SK-N-SH (cell line): ENCODE data around the gene MAN2B2. TPM values are rescaled to one million over a fixed set of nuclear protein-coding genes. Genes with fewer than 3 reads are reported as not detected.

Experiments
- CTCF ChIA-PET: fragments of 300-600, 350-600 bp; formaldehyde crosslinking; extraction: SDS; loops from one replicate; lab custom pipeline; 2021; lab: Yijun Ruan, JAX
- POLR2A ChIA-PET: fragments of 350-600 bp; sonication (Branson Sonifier 250); formaldehyde crosslinking; extraction: SDS; loops from one replicate; lab custom pipeline; 2020; ENCODE audit warnings: antibody characterized with exemption, inconsistent platforms; lab: Yijun Ruan, JAX
- DNase-seq: peaks from one replicate; pipeline ENCODE4 v3.0.0; 2012
- H2AFZ ChIP-seq: fragments of 200-600 bp; sonication (generic); 2 replicates; pipeline ENCODE4 v1.8.1; 2016; ENCODE audit warnings: antibody characterized with exemption, mild to moderate bottlenecking, low read depth
- H3F3A ChIP-seq: fragments of 200-600 bp; sonication (generic); replicated peaks from 2 replicates; pipeline ENCODE3; 2016; ENCODE audit warnings: antibody characterized with exemption, mild to moderate bottlenecking; ENCODE audit not compliant: insufficient read depth
- H3K27ac ChIP-seq, 2 experiments: fragments of 200-500 bp in 1 of 2; fragments of 200-600 bp in 1 of 2; sonication (Bioruptor generic) in 1 of 2; sonication (generic), shearing (Covaris generic) in 1 of 2; 2 replicates each; pipeline versions ENCODE4 v1.5.1 to v1.6.1; 2014 to 2016; ENCODE audit warnings: low read depth in 2 of 2, inconsistent platforms in 1 of 2, low read length in 1 of 2, mild to moderate bottlenecking in 1 of 2, mixed read lengths in 1 of 2
- H3K27me3 ChIP-seq: fragments of 200-600 bp; sonication (generic), shearing (Covaris generic); 2 replicates; pipeline ENCODE4 v1.6.1; 2016; ENCODE audit warnings: mixed run types; ENCODE audit not compliant: insufficient read depth
- H3K36me3 ChIP-seq, 2 experiments: fragments of 200-500 bp in 1 of 2; fragments of 200-600 bp in 1 of 2; sonication (Bioruptor generic) in 1 of 2; sonication (generic) in 1 of 2; replicated peaks in 1 of 2; 2 replicates each; pipeline versions ENCODE3 to v1.5.1; 2014 to 2016; ENCODE audit warnings: low read length in 1 of 2, mild to moderate bottlenecking in 1 of 2; ENCODE audit not compliant: insufficient read depth in 2 of 2, control insufficient read depth in 1 of 2
- H3K4me1 ChIP-seq, 2 experiments: fragments of 200-500 bp in 1 of 2; fragments of 200-600 bp in 1 of 2; sonication (Bioruptor generic) in 1 of 2; sonication (generic), shearing (Covaris generic) in 1 of 2; 2 replicates each; pipeline versions ENCODE4 v1.5.1 to v1.6.1; 2014 to 2016; ENCODE audit warnings: low read depth in 1 of 2, low read length in 1 of 2, mixed run types in 1 of 2; ENCODE audit not compliant: insufficient read depth in 2 of 2, control insufficient read depth in 1 of 2
- H3K4me2 ChIP-seq: fragments of 200-600 bp; sonication (generic), shearing (Covaris generic); 2 replicates; pipeline ENCODE4 v1.6.1; 2017; ENCODE audit warnings: mixed run types
- H3K4me3 ChIP-seq, 2 experiments: fragments of 200-500 bp in 1 of 2; fragments of 200-600 bp in 1 of 2; sonication (Bioruptor generic) in 1 of 2; sonication (generic), shearing (Covaris generic) in 1 of 2; 2 replicates each; pipeline versions ENCODE4 v1.5.1 to v1.8.1; 2014 to 2016; ENCODE audit warnings: low read depth in 2 of 2, inconsistent platforms in 1 of 2, low read length in 1 of 2, mild to moderate bottlenecking in 1 of 2, mixed read lengths in 1 of 2, moderate library complexity in 1 of 2
- H3K79me2 ChIP-seq: fragments of 200-600 bp; sonication (generic); 2 replicates; pipeline ENCODE4 v1.8.1; 2017; ENCODE audit warnings: mild to moderate bottlenecking; ENCODE audit not compliant: insufficient read depth
- H3K9ac ChIP-seq: fragments of 200-600 bp; sonication (generic); 2 replicates; pipeline ENCODE4 v1.6.1; 2017; ENCODE audit warnings: mixed run types
- H3K9me2 ChIP-seq: fragments of 200-600 bp; sonication (generic); 2 replicates; pipeline ENCODE4 v1.6.1; 2017; ENCODE audit warnings: mixed run types
- H3K9me3 ChIP-seq: fragments of 200-600 bp; sonication (generic); 2 replicates; pipeline ENCODE4 v1.6.1; 2017; ENCODE audit warnings: mixed run types, mild to moderate bottlenecking, moderate library complexity
- H4K20me1 ChIP-seq: fragments of 200-600 bp; sonication (generic); 2 replicates; pipeline ENCODE4 v1.6.1; 2017; ENCODE audit warnings: mild to moderate bottlenecking, mixed run types; ENCODE audit not compliant: insufficient read depth
- ELF1 ChIP-seq: IDR thresholded peaks from 2 replicates; pipeline ENCODE4 v1.4.0; 2012
- EZH2phosphoT487 ChIP-seq: fragments of 200-600 bp; sonication (generic); IDR thresholded peaks from 2 replicates; pipeline ENCODE4 v1.6.1; 2017; ENCODE audit warnings: low read depth, mixed run types, mild to moderate bottlenecking, antibody characterized with exemption, moderate library complexity, borderline replicate concordance
- FOXJ3 ChIP-seq: sonication (generic); formaldehyde crosslinking; IDR thresholded peaks from 2 replicates; pipeline ENCODE4 v1.5.1; 2020; ENCODE audit warnings: mild to moderate bottlenecking, missing genetic modification reagents
- FOXM1 ChIP-seq: IDR thresholded peaks from 2 replicates; pipeline ENCODE4 v1.4.0; 2012; ENCODE audit warnings: low read depth, mild to moderate bottlenecking
- GABPA ChIP-seq: IDR thresholded peaks from 2 replicates; pipeline ENCODE4 v1.4.0; 2012; ENCODE audit warnings: low read depth, mild to moderate bottlenecking
- GATA2 ChIP-seq: sonication (generic); formaldehyde crosslinking; IDR thresholded peaks from 2 replicates; pipeline ENCODE4 v1.5.0; 2020; ENCODE audit warnings: mild to moderate bottlenecking, missing genetic modification reagents
- JUND ChIP-seq: IDR thresholded peaks from 2 replicates; pipeline ENCODE4 v1.4.0; 2012
- MEF2A ChIP-seq: IDR thresholded peaks from 2 replicates; pipeline ENCODE4 v1.4.0; 2012; ENCODE audit warnings: low read depth, borderline replicate concordance
- MXI1 ChIP-seq: IDR thresholded peaks from 2 replicates; pipeline ENCODE4 v1.6.1; 2012; ENCODE audit warnings: mild to moderate bottlenecking, low read depth, low read length, improper control_type of control experiment
- NFIC ChIP-seq: IDR thresholded peaks from 2 replicates; pipeline ENCODE4 v1.4.0; 2012; ENCODE audit warnings: borderline replicate concordance
- NRF1 ChIP-seq: IDR thresholded peaks from 2 replicates; pipeline ENCODE4 v1.6.1; 2012; ENCODE audit warnings: low read depth, mild to moderate bottlenecking, low read length
- POLR2AphosphoS5 ChIP-seq: IDR thresholded peaks from 2 replicates; pipeline ENCODE4 v1.6.1; 2012; ENCODE audit warnings: low read depth, low read length
- RAD21 ChIP-seq: IDR thresholded peaks from 2 replicates; pipeline ENCODE4 v1.6.1; 2012; ENCODE audit warnings: mild to moderate bottlenecking, low read length
- RCOR1 ChIP-seq: fragments of 150-350 bp; IDR thresholded peaks from 2 replicates; pipeline ENCODE4 v1.6.1; 2017; ENCODE audit warnings: antibody characterized with exemption, low read length
- RFX5 ChIP-seq: IDR thresholded peaks from 2 replicates; pipeline ENCODE4 v1.6.1; 2012; ENCODE audit warnings: mild to moderate bottlenecking, improper control_type of control experiment, low read length
- RXRA ChIP-seq: IDR thresholded peaks from 2 replicates; pipeline ENCODE4 v1.4.0; 2012; ENCODE audit warnings: low read depth, mild to moderate bottlenecking, borderline replicate concordance
- SIN3A ChIP-seq: IDR thresholded peaks from 2 replicates; pipeline ENCODE4 v1.6.1; 2012; ENCODE audit warnings: low read depth, mild to moderate bottlenecking, low read length, moderate library complexity, borderline replicate concordance
- SMC3 ChIP-seq: IDR thresholded peaks from 2 replicates; pipeline ENCODE4 v1.6.1; 2012; ENCODE audit warnings: low read depth, low read length, improper control_type of control experiment
- TEAD4 ChIP-seq: IDR thresholded peaks from 2 replicates; pipeline ENCODE4 v1.4.0; 2012; ENCODE audit warnings: mild to moderate bottlenecking, borderline replicate concordance; ENCODE audit not compliant: insufficient read depth
- WGBS: methylation state at CpG from one replicate; pipeline ENCODE4 v1.1.6; 2017; ENCODE audit warnings: low lambda C conversion rate; 5-methylcytosine and 5-hydroxymethylcytosine counted together
- polyA plus RNA-seq, 3 experiments: library from polyadenylated mRNA; depleted of rRNA; stranded (reverse); fragments of >200 nt; gene quantifications; 2 replicates each; pipeline ENCODE4 v1.2.3, GENCODE V29; 2012
- TF ChIP-seq, protein P1 (sequence below): IDR thresholded peaks from 2 replicates; pipeline ENCODE4 v1.6.1; 2012; ENCODE audit warnings: mild to moderate bottlenecking, low read depth, low read length, moderate library complexity
- TF ChIP-seq, protein P2 (sequence below): IDR thresholded peaks from 2 replicates; pipeline ENCODE4 v1.4.0; 2012; ENCODE audit warnings: low read depth, borderline replicate concordance
- TF ChIP-seq, protein P3 (sequence below): IDR thresholded peaks from 2 replicates; pipeline ENCODE4 v1.4.0; 2012; ENCODE audit warnings: low read depth, borderline replicate concordance

MAN2B2 gene
- polyA plus RNA-seq, 1 of the 3 experiments (the other 2 are of a cell fraction): 24.9 TPM

DNA sequence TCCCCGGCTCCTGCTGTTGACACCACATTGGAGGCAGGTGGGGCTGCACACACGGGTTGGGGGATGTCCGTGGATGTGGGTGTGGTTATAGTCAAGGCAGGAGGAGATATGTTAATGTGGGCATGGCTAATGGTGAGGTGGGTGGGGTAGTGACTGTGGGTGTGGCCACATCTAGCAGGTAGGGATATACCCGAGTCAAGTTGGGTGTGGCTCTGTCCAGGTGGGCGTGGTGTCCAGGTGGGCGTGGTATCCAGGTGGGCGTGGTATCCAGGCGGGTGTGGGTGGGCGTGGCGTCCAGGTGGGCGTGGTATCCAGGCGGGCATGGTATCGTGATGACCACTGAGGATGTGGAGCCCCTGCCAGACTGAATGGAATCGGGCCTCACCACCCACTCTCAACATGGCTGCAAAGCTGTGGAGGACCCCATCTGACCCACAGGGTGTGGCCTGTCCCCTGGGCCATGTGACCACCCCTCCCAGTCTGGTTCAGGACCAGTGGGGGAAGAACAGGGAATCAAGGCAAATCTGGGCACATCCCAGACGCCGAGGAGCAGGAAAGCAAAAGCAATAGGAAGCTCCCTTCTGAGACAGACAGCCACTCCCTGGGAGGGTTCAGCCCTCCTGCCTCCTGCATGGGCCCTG lies 21.0 kb downstream of the MAN2B2 start:
- TF ChIP-seq GABPA (no peak), SMC3 (no peak), NFIC (no peak), MEF2A (no peak), TEAD4 (no peak), RAD21 (no peak), JUND (no peak), RCOR1 (no peak), FOXM1 (no peak), FOXJ3 (CRISPR knock-in tag) (no peak), RFX5 (no peak), NRF1 (no peak), POLR2AphosphoS5 (no peak), EZH2phosphoT487 (no peak), ELF1 (no peak), SIN3A (no peak)
- TF ChIP-seq, protein P1, sequence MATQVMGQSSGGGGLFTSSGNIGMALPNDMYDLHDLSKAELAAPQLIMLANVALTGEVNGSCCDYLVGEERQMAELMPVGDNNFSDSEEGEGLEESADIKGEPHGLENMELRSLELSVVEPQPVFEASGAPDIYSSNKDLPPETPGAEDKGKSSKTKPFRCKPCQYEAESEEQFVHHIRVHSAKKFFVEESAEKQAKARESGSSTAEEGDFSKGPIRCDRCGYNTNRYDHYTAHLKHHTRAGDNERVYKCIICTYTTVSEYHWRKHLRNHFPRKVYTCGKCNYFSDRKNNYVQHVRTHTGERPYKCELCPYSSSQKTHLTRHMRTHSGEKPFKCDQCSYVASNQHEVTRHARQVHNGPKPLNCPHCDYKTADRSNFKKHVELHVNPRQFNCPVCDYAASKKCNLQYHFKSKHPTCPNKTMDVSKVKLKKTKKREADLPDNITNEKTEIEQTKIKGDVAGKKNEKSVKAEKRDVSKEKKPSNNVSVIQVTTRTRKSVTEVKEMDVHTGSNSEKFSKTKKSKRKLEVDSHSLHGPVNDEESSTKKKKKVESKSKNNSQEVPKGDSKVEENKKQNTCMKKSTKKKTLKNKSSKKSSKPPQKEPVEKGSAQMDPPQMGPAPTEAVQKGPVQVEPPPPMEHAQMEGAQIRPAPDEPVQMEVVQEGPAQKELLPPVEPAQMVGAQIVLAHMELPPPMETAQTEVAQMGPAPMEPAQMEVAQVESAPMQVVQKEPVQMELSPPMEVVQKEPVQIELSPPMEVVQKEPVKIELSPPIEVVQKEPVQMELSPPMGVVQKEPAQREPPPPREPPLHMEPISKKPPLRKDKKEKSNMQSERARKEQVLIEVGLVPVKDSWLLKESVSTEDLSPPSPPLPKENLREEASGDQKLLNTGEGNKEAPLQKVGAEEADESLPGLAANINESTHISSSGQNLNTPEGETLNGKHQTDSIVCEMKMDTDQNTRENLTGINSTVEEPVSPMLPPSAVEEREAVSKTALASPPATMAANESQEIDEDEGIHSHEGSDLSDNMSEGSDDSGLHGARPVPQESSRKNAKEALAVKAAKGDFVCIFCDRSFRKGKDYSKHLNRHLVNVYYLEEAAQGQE: no peak

DNA sequence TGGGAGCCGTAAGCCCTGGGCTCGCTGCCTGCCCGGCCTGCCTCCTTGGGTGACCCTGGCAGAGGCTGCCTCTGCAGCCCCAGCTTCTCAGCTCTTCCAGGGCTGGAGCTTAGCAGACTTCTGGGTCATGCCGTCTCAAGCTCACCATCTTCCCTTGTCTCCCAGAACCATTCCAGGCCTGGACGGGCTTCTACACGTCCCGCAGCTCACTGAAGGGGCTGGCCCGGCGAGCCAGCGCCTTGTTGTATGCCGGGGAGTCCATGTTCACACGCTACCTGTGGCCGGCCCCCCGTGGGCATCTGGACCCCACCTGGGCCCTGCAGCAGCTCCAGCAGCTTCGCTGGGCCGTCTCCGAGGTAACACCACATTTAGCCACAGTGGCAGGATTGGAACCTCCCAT lies 22.0 kb downstream of the MAN2B2 start:
- ChIA-PET POLR2A (interaction anchor here (0.6 kb wide), 1 partner anchor 77 kb away, joined by 3 read pairs; a partner anchor contains a TSS), CTCF (no interaction called here)
- DNase-seq: no peak
- Histone ChIP-seq H2AFZ (no peak overlapping the region), H3K27me3 (no peaks in the 10 kb centered on the region), H3K9ac (no peak overlapping the region), H4K20me1 (no peaks in the 10 kb centered on the region), H3F3A (no peaks in the 10 kb centered on the region), H3K27ac (no peak overlapping the region), H3K4me1 (no peaks in the 10 kb centered on the region), H3K9me2 (no peaks in the 10 kb centered on the region), H3K4me2 (no peak overlapping the region), H3K9me3 (no peaks in the 10 kb centered on the region), H3K4me3 (no peak overlapping the region), H3K79me2 (no peaks in the 10 kb centered on the region), H3K36me3 (peaks cover 2 to 8% of the 10 kb centered on the region in 2 experiments)
- 89% methylated on average over 13 of the region's 17 CpGs for WGBS
- TF ChIP-seq GATA2 (no peak), SIN3A (no peak), RXRA (no peak), MXI1 (no peak), FOXM1 (no peak)
- TF ChIP-seq, protein P2, sequence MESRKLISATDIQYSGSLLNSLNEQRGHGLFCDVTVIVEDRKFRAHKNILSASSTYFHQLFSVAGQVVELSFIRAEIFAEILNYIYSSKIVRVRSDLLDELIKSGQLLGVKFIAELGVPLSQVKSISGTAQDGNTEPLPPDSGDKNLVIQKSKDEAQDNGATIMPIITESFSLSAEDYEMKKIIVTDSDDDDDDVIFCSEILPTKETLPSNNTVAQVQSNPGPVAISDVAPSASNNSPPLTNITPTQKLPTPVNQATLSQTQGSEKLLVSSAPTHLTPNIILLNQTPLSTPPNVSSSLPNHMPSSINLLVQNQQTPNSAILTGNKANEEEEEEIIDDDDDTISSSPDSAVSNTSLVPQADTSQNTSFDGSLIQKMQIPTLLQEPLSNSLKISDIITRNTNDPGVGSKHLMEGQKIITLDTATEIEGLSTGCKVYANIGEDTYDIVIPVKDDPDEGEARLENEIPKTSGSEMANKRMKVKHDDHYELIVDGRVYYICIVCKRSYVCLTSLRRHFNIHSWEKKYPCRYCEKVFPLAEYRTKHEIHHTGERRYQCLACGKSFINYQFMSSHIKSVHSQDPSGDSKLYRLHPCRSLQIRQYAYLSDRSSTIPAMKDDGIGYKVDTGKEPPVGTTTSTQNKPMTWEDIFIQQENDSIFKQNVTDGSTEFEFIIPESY: no peak
- TF ChIP-seq, protein P3, sequence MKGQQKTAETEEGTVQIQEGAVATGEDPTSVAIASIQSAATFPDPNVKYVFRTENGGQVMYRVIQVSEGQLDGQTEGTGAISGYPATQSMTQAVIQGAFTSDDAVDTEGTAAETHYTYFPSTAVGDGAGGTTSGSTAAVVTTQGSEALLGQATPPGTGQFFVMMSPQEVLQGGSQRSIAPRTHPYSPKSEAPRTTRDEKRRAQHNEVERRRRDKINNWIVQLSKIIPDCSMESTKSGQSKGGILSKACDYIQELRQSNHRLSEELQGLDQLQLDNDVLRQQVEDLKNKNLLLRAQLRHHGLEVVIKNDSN: no peak

More for the DNA sequence above, 21.0 kb downstream of the MAN2B2 start:
- Histone ChIP-seq H3K36me3 (peaks cover 0 to 8% of the 10 kb centered on the region in 2 experiments), H3K79me2 (no peaks in the 10 kb centered on the region), H2AFZ (no peak overlapping the region), H3K9ac (no peak overlapping the region), H4K20me1 (no peaks in the 10 kb centered on the region), H3K4me1 (no peaks in the 10 kb centered on the region), H3K9me3 (no peaks in the 10 kb centered on the region), H3K27ac (no peak overlapping the region), H3K4me3 (no peak overlapping the region), H3K27me3 (no peaks in the 10 kb centered on the region), H3K4me2 (no peak overlapping the region), H3F3A (no peaks in the 10 kb centered on the region), H3K9me2 (no peaks in the 10 kb centered on the region)
- CTCF ChIA-PET: no interaction called here
- DNase-seq: no peak
- POLR2A ChIA-PET: no interaction called here
- 91% methylated on average over 3 of the region's 16 CpGs for WGBS
